HCT116 (cell line): ENCODE results near the gene HPCAL1. TPM values are rescaled to one million over a fixed set of nuclear protein-coding genes. Genes with fewer than 3 reads are reported as not detected.

Experiments used
- ATAC-seq: fragments of 200-7000 bp; cut with Tn5 transposase; 2 replicates; pipeline ENCODE4 v1.9.1; 2020; ENCODE audit warnings: mild to moderate bottlenecking, moderate library complexity
- BruUV-seq: library from RNA; stranded (reverse); fragments of 400-500 nt; replicated peaks from 2 replicates; lab custom pipeline; 2021; lab: Mats Ljungman, UMichigan
- CTCF ChIA-PET: fragments of 300-600 bp; sonication (Branson Sonifier 250); formaldehyde crosslinking; loops from one replicate; lab custom pipeline; 2021; ENCODE audit warnings: antibody characterized with exemption; lab: Charles Lee
- POLR2A ChIA-PET: fragments of 300-600, 350-600 bp; sonication (Branson Sonifier 250); formaldehyde crosslinking; loops from one replicate; lab custom pipeline; 2021; ENCODE audit warnings: antibody characterized with exemption; lab: Charles Lee
- RAD21 ChIA-PET, 2 experiments: fragments of 300-600 bp; sonication (Branson Sonifier 250); formaldehyde crosslinking; loops; one replicate each; lab custom pipeline; 2023; ENCODE audit warnings: low total read pairs in 2 of 2; ENCODE audit not compliant: uncharacterized antibody in 2 of 2, unreplicated experiment in 2 of 2, low non-redundant PET in 1 of 2; lab: Charles Lee
- DNase-seq: peaks from one replicate; pipeline ENCODE4 v3.0.0-alpha.2; 2010; ENCODE audit warnings: low read depth, low spot score
- H2AFZ ChIP-seq: fragments of 200-600 bp; shearing (Covaris generic), sonication (generic); 2 replicates; pipeline ENCODE4 v1.6.1; 2017; ENCODE audit warnings: low read depth, mixed run types, mixed read lengths, antibody characterized with exemption, low read length; ENCODE audit not compliant: poor library complexity, severe bottlenecking
- H3K27ac ChIP-seq: 2 replicates; pipeline ENCODE4 v1.5.1; 2012; ENCODE audit warnings: low read depth, low read length
- H3K27me3 ChIP-seq: fragments of 200-600 bp; sonication (generic); 2 replicates; pipeline ENCODE4 v1.6.1; 2016; ENCODE audit warnings: mixed run types, low read length, mixed read lengths; ENCODE audit not compliant: insufficient read depth
- H3K36me3 ChIP-seq, 2 experiments: fragments of 200-500 bp in 1 of 2; fragments of 200-600 bp in 1 of 2; sonication (Bioruptor generic) in 1 of 2; sonication (generic) in 1 of 2; 2 replicates each; pipeline versions ENCODE4 v1.5.1 to v1.6.1; 2014 to 2016; ENCODE audit warnings: low read length in 2 of 2, inconsistent platforms in 1 of 2, mixed read lengths in 1 of 2, mixed run types in 1 of 2; ENCODE audit not compliant: insufficient read depth in 2 of 2, control insufficient read depth in 1 of 2
- H3K4me1 ChIP-seq, 2 experiments: fragments of 200-600 bp in 1 of 2; sonication (generic) in 1 of 2; 2 replicates each; pipeline versions ENCODE4 v1.5.1 to v1.6.1; 2012 to 2017; ENCODE audit warnings: low read length in 2 of 2, inconsistent platforms in 1 of 2, mild to moderate bottlenecking in 1 of 2, mixed read lengths in 1 of 2, mixed run types in 1 of 2, moderate library complexity in 1 of 2; ENCODE audit not compliant: insufficient read depth in 2 of 2, control insufficient read depth in 1 of 2
- H3K4me2 ChIP-seq: fragments of 200-600 bp; sonication (generic); 2 replicates; pipeline ENCODE4 v1.6.1; 2017; ENCODE audit warnings: mixed run types, low read length, mixed read lengths
- H3K4me3 ChIP-seq, 2 experiments: fragments of 200-600 bp in 1 of 2; sonication (generic) in 1 of 2; replicated peaks in 1 of 2; 2 replicates each; pipeline ENCODE4 v1.5.1; 2011 to 2016; ENCODE audit warnings: low read length in 2 of 2, control low read depth in 1 of 2, low read depth in 1 of 2, mild to moderate bottlenecking in 1 of 2, mixed read lengths in 1 of 2, mixed run types in 1 of 2
- H3K79me2 ChIP-seq: fragments of 200-600 bp; sonication (generic); 2 replicates; pipeline ENCODE4 v1.6.1; 2017; ENCODE audit warnings: mild to moderate bottlenecking, mixed run types, low read length, moderate library complexity, mixed read lengths; ENCODE audit not compliant: insufficient read depth
- H3K9ac ChIP-seq: fragments of 200-600 bp; sonication (generic); 2 replicates; pipeline ENCODE4 v1.6.1; 2016; ENCODE audit warnings: low read length, mixed read lengths
- H3K9me2 ChIP-seq: fragments of 200-600 bp; sonication (generic), shearing (Covaris generic); 2 replicates; pipeline ENCODE4 v1.6.1; 2017; ENCODE audit warnings: mixed run types, mild to moderate bottlenecking, moderate library complexity; ENCODE audit not compliant: insufficient read depth
- H3K9me3 ChIP-seq, 2 experiments: fragments of 200-500 bp in 1 of 2; fragments of 200-600 bp in 1 of 2; sonication (Bioruptor generic) in 1 of 2; sonication (generic) in 1 of 2; 2 replicates each; pipeline ENCODE4 v1.6.1; 2014 to 2017; ENCODE audit warnings: low read length in 2 of 2, mixed read lengths in 2 of 2, inconsistent platforms in 1 of 2, low read depth in 1 of 2, mild to moderate bottlenecking in 1 of 2, mixed run types in 1 of 2, moderate library complexity in 1 of 2; ENCODE audit not compliant: control insufficient read depth in 1 of 2, insufficient read depth in 1 of 2
- H4K20me1 ChIP-seq: fragments of 200-600 bp; sonication (generic), shearing (Covaris generic); 2 replicates; pipeline ENCODE4 v1.6.1; 2017; ENCODE audit warnings: mixed run types, mild to moderate bottlenecking, moderate library complexity; ENCODE audit not compliant: insufficient read depth
- EGR1 ChIP-seq: IDR thresholded peaks from 2 replicates; pipeline ENCODE4 v1.6.1; 2012; ENCODE audit warnings: low read depth
- EZH2 ChIP-seq: fragments of 200-600 bp; sonication (generic); IDR thresholded peaks from 2 replicates; pipeline ENCODE4 v1.6.1; 2017; ENCODE audit warnings: antibody characterized with exemption, mixed run types
- POLR2A ChIP-seq: IDR thresholded peaks from 2 replicates; pipeline ENCODE4 v1.7.0; 2011; ENCODE audit warnings: borderline replicate concordance; ENCODE audit not compliant: insufficient read depth, insufficient read length; ENCODE audit errors: extremely low read depth
- RAD21 ChIP-seq: IDR thresholded peaks from 2 replicates; pipeline ENCODE4 v1.6.1; 2012; ENCODE audit warnings: low read depth, mild to moderate bottlenecking
- SP1 ChIP-seq: IDR thresholded peaks from 2 replicates; pipeline ENCODE4 v1.6.1; 2012; ENCODE audit warnings: low read depth
- SRF ChIP-seq: IDR thresholded peaks from 2 replicates; pipeline ENCODE4 v1.6.1; 2012; ENCODE audit warnings: low read depth
- YY1 ChIP-seq: IDR thresholded peaks from 2 replicates; pipeline ENCODE4 v1.6.1; 2011; ENCODE audit warnings: low read length, low read depth, moderate library complexity, mild to moderate bottlenecking; ENCODE audit not compliant: insufficient replicate concordance; ENCODE audit errors: extremely low read depth
- ZFX ChIP-seq: fragments of 450-650 bp; IDR thresholded peaks from 2 replicates; pipeline ENCODE4 v1.6.1; 2017
- ZNF274 ChIP-seq: fragments of 200-500 bp; sonication (Bioruptor generic); IDR thresholded peaks from 2 replicates; pipeline ENCODE4 v1.6.1; 2014; ENCODE audit warnings: mild to moderate bottlenecking, low read depth, low read length, inconsistent platforms
- intact Hi-C: fragments of 100-400 bp; cut with micrococcal nuclease; formaldehyde crosslinking; loops from 2 replicates; pipeline ENCODE4 v1.10.0; 2022
- total RNA-seq: library from RNA; stranded (reverse); gene quantifications from one replicate; pipeline ENCODE4 v1.2.1, GENCODE V29; 2021; ENCODE audit not compliant: unreplicated experiment
- TF ChIP-seq, protein P1 (sequence below): IDR thresholded peaks from 2 replicates; pipeline ENCODE4 v1.6.1; 2012
- TF ChIP-seq, protein P2 (sequence below), 3 experiments: fragments of 200-600 bp in 1 of 3; sonication (generic) in 1 of 3; IDR thresholded peaks in 2 of 3; conservative IDR thresholded peaks in 1 of 3; 2 replicates each; pipeline ENCODE4 v1.5.1; 2012 to 2017; ENCODE audit warnings: low read depth in 2 of 3, low read length in 2 of 3, antibody characterized with exemption in 1 of 3, borderline replicate concordance in 1 of 3, control low read depth in 1 of 3, mild to moderate bottlenecking in 1 of 3, mixed read lengths in 1 of 3, mixed run types in 1 of 3, moderate library complexity in 1 of 3; ENCODE audit not compliant: insufficient read depth in 1 of 3

The HPCAL1 gene
- total RNA-seq, 1 experiment from 2014 or later: 111 TPM

DNA sequence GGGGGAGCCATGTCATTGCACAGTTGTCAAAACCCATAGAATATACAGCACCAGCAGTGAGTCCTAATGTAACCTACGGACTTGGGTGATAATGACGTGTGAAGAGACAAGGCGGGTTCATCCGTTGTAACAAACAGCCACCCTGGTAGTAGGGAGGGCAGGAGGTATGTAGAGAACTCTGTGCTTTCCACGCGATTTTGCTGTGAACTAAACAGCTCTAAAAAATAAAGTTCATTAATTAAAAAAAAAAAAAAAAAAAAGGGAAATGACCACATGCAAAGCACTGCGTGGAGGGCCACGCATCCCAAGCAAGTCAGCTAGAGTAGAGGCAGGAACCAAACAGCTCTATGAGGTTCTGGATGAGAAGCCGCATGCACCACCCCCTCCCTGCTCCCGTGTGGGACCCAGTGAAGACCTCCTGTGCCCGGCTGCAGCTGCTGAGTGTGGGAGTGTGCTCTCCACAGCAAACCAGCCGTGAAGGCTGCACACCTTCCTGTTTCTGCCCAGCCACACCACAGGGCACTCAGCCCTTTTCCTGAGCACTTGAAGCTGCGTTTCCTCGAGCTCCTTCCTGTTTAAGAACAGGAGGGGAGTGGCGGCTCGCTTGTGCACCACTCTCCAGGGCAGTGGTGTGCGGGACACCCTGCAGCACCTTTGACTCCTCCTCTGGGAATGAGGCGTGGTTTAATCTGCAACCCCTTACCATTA lies 79.8 kb downstream of the HPCAL1 start:
- TF ChIP-seq, protein P1, sequence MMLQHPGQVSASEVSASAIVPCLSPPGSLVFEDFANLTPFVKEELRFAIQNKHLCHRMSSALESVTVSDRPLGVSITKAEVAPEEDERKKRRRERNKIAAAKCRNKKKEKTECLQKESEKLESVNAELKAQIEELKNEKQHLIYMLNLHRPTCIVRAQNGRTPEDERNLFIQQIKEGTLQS: no peak
- TF ChIP-seq YY1: no peak
- TF ChIP-seq RAD21: no peak
- no peak for TF ChIP-seq SRF
- TF ChIP-seq ZNF274: no peak
- no peak for TF ChIP-seq EGR1
- no peaks in the 10 kb centered on the region for H3K9me3 ChIP-seq
- H3K27me3 ChIP-seq: no peaks in the 10 kb centered on the region
- H2AFZ ChIP-seq: no peak overlapping the region
- H3K4me3 ChIP-seq: no peak overlapping the region
- H3K4me2 ChIP-seq: no peak overlapping the region
- ChIA-PET CTCF (no interaction called here), POLR2A (interaction anchor here (1.4 kb wide), 1 partner anchor 11 kb away, joined by 3 read pairs; no protein-coding TSS in a partner anchor), RAD21 (interaction anchor here in 1 of 2 experiments (0.6 kb wide), 1 partner anchor 657 kb away, joined by 3 read pairs; no protein-coding TSS in a partner anchor)
- H3K4me1 ChIP-seq: peaks cover 8 to 24% of the 10 kb centered on the region in 2 experiments
- intact Hi-C loops: no loop called here
- no peak for DNase-seq
- no peak overlapping the region for H3K9ac ChIP-seq
- no peak overlapping the region for H3K27ac ChIP-seq
- H3K79me2 ChIP-seq: peaks cover 71% of the 10 kb centered on the region
- BruUV-seq: no TSS peak
- H3K9me2 ChIP-seq: no peaks in the 10 kb centered on the region
- no peaks in the 10 kb centered on the region for H3K36me3 ChIP-seq
- no peak for ATAC-seq
- H4K20me1 ChIP-seq: no peaks in the 10 kb centered on the region

DNA sequence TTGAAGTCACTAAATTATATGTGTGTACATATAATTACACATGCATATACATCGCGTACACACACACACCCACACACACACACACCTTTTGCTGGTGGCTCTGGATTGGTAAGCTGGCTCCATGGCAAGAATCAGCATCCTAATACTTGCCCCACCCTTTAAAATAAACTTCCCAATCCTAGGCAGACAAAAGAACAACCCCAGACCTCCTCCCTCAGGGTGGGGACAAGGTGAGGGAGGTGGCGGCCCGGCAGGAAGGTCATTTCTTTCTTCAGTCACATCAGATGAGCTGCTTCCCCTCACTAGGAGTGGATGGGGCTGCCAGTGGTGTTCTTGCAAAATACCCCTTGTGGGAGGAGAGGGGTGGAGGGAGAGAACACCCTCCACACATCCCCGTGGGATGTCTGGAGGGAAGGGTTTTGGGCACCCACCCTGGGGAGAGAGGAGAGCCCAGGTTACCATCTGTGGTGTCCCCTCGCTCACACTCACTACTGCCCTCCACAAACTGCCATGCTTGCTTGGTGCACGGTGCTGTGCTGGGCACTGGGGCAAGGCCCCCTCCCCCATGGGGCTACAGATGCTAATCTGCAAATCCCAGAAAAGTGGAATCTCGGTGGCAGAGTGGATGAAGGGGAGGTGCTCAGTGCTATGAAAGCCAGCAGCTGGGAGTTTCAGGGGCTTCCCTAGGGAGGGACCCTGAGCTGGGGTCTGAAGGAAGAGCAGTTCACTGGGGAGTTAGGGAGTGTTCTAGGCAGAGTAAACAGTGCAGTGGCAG lies 81.4 kb downstream of the HPCAL1 start:
- Histone ChIP-seq H3K27ac (no peak overlapping the region), H3K4me2 (no peak overlapping the region), H3K9me2 (no peaks in the 10 kb centered on the region), H3K79me2 (peaks cover 67% of the 10 kb centered on the region), H3K36me3 (no peaks in the 10 kb centered on the region), H3K4me3 (no peak overlapping the region), H4K20me1 (0 out of 2 replicates have a peak, but pooled peaks cover 2% of the 10 kb centered on the region), H2AFZ (no peak overlapping the region), H3K9me3 (no peaks in the 10 kb centered on the region), H3K9ac (no peak overlapping the region), H3K27me3 (no peaks in the 10 kb centered on the region), H3K4me1 (peaks cover 8 to 24% of the 10 kb centered on the region in 2 experiments)
- ATAC-seq: no peak
- POLR2A ChIA-PET: interaction anchor here (0.9 kb wide), 1 partner anchor 25 kb away, joined by 3 read pairs; no protein-coding TSS in a partner anchor
- CTCF ChIA-PET: no interaction called here
- intact Hi-C loops: no loop called here
- RAD21 ChIA-PET: no interaction called here
- no TSS peak for BruUV-seq
- no peak for DNase-seq
- TF ChIP-seq EZH2 (no peak), EGR1 (no peak), ZFX (no peak), RAD21 (no peak), POLR2A (no peak), SP1 (no peak), YY1 (no peak)
- TF ChIP-seq, protein P2, sequence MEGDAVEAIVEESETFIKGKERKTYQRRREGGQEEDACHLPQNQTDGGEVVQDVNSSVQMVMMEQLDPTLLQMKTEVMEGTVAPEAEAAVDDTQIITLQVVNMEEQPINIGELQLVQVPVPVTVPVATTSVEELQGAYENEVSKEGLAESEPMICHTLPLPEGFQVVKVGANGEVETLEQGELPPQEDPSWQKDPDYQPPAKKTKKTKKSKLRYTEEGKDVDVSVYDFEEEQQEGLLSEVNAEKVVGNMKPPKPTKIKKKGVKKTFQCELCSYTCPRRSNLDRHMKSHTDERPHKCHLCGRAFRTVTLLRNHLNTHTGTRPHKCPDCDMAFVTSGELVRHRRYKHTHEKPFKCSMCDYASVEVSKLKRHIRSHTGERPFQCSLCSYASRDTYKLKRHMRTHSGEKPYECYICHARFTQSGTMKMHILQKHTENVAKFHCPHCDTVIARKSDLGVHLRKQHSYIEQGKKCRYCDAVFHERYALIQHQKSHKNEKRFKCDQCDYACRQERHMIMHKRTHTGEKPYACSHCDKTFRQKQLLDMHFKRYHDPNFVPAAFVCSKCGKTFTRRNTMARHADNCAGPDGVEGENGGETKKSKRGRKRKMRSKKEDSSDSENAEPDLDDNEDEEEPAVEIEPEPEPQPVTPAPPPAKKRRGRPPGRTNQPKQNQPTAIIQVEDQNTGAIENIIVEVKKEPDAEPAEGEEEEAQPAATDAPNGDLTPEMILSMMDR (IDR thresholded peaks at IDR 0.05 in 2 of 3, conservative IDR thresholded peaks at IDR 0.05 in 1 of 3; ENCODE audit: borderline replicate concordance in 1 of 3, insufficient read depth in 1 of 3, low read depth in 2 of 3, low read length in 2 of 3): no peak
